Activated naive CD4-positive, alpha-beta T cell treated with anti-CD3 and anti-CD28 coated beads, Interleukin-2, amount 50 U/mL, for 16 hours (primary cell): Measurements from ENCODE around the gene IQCE.
"Not testable (repeated sequence)": the region's sequence is repeated elsewhere in the genome, so short reads cannot be mapped to it uniquely, and the experiment has no call there.

Experiments used
- DNase-seq: peaks from one replicate; pipeline ENCODE4 v3.0.0-alpha.2; 2020

Gene IQCE

DNA sequence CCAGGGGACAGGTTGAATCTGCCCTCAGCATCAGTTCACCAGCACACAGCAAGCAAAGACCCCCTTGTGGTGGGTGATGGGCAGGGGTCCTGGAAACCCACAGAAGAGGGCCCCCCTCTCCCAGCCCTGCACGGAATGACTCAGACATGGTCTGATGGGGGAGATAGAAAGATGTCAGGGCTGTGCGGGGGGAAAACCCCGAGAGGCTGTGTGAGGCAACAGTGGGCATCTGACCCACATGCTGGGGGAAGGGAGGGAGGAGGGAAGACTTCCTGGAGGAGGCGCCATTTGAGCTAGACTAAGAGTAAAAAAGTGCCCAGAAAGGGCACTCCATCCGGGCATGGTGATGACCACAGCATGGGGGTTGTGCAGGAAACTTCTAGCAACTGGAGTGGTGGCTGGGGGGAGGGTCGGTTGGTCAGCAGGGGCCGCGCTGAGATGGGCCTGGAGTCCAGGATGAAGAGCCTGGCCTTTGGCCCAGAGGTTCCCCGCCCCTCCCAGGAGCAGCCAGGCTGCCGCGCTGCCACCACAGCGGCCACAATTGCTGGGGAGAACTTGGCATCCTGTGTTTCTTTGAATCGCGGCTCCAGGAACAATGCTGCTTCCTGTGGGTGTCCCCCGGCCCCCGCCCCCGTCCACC lies 36.7 kb upstream of the IQCE start:
- DNase-seq, result peak; percentile 64

DNA sequence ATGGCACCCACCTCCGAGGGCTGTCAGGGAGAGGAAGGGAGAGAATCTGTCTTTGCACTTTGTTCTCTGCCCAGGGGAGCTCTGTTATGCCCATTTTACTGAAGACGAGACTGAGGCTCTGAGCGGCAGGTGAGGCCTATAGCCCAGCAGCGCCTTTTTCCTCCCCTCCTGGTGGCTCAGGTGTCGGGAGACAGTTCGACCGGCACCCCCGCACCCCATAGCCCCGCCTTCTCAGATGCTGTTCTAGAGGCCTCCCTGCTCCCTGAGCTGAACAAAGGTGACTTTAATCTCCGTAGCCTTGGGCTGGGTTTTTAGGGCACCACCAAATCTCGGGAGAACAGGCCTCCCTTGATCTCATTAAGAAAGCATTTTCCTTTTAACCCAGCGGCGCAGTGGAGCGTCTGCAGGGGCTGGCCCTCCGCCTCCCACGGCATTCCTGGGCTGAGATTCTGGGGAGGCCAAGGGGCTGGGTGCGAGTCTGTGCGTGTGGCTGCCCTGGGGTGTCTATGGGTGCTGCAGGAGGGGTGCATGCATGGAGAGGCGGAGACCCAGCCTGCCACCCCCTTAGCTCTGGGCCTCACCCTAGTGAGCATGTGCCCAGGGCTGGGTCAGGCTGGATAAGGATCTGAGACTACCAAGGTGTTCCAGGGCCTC lies 35.9 kb upstream of the IQCE start:
- DNase-seq, result peak; percentile 37

DNA sequence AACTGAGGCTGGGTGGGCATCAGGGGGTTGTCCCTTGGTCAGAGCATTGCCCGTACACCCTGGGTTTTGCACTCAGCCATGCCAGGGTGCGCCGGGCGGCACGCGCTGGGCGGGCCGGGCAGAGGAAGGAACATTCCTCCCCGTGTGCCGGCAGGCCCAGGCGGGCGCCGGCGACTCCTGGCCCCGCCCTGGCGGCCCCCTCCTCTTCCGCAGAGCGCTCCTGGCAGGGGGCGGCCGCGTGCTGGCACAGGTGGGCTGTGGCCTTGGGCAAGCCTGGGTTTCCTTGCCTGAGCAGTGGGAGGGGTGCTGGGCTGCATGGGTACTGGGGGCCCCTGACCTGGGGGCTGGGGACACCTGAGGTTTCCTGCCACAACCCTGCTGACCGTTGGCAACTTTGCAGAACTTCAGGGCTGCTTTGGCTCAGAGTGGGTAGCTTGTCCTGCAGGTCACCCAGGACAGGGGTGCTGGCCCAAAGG lies 35.3 kb upstream of the IQCE start:
- no peak for DNase-seq

DNA sequence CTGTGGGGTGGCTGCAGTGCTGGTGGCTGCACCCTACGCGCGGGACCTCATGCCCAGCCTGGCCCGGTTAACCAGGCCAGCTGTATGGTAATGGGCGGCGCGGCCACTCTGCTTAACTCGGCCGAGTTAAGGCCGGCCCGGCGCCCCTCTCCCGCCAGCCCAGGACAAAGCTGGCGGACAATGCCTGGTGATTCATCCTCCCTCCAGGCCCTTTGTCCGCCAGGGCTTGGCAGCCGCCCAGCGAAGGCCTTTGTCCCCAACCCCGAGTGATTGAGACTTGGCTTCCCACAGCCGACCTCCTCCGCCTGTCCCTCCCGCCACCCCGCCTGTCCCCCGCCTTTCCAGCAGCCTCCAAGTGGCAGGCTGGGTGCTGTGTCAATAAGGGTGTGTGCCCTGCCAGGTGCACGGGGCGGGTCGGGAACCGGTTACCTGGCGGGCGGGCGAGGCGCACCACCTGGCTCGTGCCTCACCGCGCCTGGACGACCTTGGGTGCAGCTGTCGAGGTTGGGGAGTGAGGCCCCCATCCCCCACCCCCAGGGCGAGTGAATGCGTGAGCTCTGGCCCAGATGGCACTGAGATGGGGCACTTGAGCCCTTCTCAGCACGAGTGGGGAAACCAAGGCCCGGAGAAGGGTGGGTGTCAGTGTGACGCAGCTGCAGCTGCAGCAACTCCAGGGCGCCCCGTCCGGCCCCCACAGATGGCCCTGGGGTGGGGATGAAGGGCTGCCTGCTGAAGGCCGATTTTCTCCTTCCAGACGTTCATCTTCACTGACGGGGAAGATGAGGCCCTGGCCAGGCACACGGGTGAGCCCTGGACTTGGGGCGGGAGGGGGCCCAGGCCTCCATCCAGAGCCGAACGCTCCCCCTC lies 34.6 kb upstream of the IQCE start:
- DNase-seq, result no peak

DNA sequence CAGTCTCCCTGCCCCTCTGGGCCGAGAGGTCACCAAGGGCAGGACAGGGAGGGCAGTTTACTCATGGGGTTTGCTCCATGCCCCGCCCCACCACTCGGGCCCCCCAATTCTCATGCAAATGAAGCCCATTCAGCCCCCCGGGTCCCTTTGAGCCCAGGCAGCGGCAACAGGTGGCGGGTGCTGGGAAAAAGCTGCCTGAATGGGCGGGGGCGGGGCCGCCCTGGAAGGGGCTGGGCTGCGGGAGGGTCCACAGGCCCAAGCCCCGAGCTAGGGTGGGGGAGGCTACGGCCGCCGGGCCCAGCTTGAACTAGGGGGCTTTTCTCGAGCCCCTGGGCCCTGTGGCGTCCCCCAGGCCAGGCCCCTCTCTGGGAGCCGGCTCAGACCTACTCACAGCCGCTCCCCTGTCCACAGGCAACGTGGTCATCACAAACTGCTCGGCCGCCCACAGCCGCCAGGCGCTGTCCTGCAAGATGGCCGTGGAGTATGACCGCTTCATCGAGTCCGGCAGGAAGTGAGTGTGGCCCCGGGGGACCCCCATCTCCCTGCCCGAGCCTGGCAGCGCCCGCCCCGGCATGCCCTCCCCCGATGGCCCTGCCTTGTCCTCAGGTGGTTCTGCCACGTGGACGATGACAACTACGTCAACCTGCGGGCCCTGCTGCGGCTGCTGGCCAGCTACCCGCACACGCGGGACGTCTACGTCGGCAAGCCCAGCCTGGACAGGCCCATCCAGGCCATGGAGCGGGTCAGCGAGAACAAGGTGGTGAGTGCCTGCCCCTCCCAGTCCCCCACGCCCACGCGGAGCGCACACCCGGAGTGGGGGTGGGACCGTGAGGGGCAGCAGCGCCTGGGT lies 33.7 kb upstream of the IQCE start:
- no peak for DNase-seq

DNA sequence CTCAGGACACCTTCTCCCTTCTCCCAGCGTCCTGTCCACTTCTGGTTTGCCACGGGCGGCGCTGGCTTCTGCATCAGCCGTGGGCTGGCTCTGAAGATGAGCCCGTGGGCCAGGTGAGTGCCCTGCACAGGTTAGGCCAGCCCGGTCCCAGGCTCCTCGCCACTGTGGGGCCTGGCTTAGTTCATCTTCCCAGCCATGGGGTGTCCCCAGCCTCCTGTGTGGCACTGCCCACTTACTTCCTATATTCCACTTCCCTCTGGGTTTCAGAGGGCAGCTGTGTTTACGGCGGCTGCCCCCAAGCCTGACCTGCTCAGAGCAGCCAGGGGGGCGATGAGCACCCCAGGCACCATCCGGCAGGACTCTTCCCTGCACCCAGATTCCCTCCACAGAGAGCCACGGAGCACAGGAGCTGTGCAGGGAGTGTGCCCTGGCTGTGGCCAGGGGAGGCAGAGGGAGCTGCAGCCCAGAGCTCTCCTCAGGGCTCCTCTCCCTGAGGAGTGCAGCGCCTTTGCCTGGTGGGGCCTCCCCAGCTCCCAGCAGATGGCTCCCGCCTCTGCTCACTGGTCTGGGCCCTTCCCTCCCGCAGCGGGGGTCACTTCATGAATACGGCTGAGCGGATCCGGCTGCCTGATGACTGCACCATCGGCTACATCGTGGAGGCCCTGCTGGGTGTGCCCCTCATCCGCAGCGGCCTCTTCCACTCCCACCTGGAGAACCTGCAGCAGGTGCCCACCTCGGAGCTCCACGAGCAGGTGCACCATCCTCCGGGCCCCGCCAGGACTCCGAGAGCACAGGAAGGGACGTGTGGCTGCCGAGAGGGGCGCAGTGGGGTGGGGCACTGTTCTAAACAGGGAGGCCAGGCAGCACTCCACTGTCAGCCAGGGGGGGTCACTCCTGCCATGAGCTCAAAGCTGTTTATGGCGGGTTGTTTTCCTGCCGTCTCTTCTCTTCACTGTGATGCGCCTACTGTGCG lies 32.8 kb upstream of the IQCE start:
- no peak for DNase-seq

DNA sequence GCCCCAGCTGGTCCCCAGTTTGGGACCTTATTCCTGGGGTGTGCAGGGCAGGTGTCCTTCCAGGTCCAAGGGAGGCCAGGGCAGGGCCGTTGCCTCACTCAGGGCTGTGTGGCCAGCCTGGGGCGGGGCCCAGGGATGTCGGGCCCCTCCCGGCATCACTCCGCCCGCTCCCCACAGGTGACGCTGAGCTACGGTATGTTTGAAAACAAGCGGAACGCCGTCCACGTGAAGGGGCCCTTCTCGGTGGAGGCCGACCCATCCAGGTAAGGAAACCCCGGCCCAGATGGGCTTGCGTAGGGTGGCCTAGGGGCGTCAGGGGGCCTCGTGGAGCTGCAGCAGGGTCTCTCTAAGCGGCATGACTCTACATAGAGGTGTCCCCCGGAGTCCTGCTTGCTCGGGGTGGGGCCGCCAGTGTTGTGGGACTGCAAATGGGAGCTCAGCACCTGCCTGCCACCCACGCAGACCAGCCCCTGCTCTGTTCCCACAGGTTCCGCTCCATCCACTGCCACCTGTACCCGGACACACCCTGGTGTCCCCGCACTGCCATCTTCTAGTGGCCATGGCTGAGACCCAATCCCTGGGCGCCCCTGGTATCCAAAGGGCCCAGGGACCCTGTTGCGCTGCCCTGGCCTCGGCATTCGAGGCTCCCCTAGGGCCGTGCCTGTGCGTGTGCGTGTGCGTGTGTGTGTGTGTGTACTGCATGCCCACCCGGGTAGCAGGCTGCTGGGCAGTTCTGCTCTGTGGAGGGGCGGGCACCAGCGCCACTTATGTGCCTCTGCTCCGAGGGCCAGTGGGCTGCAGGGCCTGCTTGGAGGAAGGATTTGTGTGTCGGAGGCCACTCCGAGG lies 31.9 kb upstream of the IQCE start:
- no peak for DNase-seq

DNA sequence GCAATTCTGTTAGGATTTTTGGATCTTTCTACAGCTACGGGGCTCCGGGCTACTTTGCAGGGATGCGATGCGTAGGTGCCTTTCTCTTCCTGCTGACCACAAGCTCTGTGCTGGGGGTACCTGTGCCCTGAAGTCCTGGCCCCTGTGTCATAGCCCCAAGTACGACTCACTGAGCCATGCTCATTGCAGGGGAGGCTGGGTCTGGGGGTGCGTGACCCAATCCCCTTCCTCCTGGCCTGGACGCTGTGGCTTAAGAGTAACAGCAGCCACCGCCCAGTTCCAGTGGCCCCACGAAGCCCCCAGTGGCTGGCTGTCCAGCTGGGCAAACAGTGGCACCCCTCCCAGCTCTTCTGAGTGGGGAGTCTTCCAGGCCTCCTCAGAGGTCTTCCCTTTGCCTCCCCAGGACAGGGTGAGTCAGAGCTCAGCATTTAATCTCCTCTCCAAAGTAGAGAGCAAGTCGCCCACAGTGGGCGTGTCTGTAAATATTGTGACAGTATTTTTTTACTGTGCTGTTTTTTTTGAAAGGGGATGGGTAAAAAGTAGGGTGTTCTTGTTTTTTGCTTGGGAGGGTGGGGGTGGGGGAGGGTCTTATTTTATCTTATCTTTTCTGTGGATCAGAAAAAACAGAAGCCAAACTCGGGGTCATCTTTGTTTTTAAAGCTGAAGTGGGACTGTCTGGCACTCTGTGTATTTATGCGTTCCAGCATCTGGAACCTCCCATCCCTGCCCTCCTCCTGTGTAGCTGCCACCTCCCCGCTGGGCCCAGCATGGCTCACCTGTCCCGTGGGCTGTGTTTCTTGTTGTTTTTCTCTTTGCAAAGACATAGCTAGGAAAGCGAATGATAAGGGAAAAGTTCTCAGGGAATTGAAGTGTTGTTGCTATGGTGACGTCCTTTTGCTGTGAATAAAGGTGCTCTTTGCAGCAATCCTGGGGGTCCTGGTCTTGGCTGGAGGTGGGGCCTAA lies 31.0 kb upstream of the IQCE start:
- peak; percentile 62 for DNase-seq

DNA sequence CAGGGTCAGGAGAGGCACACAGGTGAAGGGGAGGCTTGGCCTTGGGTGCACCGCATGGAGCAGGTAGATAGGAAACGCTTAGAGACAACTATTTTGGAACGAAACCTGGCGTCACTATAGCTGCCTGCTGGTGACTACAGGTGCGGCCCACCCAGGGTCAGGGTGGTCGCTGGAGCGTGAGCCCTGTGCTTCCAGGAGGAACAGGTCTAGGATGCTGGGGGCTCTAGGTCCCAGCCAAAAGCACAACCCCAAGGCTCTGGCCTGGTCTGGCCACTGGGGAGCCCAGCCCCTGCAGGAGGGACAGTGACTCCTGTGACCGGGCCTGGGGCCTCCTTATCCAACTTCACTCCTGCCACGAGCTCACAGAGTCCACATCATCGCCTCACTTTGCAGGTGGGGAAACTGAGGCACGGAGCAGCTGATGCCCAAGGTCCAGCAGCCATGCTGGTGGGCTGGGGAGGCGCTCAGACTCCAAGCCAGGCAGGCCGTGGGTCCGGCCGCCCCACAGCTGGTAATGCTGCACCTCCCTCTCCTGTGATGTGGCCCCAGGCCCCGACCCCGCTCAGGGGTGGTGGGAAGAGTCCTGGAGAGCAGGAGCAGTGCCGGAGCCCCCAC lies 30.2 kb upstream of the IQCE start:
- peak; percentile 11 for DNase-seq

DNA sequence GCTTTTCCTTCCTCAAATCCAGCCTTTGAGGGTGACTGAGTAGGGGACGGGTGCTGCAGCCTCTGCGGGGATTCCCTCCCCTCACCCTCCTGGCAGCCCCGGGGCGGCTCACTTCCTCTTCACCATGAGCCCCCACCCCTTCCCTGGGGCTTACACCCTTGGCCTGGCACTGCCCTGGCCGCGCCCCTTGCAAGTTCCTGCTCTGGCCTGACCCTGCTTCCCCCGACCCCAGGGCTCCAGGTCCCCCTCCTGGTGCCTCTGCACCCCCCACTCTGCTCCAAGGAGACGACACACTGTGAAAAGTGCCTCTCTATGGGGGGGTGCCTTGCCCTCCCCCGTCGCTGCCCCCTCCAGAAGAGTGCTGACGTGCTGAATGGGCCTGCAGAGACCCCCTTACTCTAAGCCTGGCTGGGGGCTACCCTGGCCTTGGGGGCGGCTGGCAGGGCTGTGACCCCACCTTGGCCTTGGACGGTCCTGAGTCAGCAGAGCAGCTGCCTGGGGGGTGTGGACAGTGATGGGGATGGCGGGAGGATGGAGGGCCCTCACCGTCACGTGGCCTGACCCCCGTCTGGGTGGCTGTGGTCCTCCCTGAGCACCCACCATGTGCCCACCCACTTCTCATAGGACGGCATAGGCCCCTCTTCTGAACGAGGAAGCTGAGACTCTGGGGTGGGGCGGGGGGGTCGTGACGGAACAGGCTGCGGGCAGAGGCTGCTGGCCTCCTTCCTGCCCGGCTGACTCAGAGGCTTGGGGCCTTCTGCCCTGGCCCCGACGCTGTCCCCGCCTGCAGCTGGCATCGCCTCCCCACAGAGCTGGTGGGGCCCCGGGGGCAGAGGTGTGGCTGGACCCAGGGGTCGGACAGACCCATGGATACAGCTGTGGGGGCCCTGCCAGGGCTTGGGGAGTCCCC lies 29.4 kb upstream of the IQCE start:
- DNase-seq, result peak; percentile 26

DNA sequence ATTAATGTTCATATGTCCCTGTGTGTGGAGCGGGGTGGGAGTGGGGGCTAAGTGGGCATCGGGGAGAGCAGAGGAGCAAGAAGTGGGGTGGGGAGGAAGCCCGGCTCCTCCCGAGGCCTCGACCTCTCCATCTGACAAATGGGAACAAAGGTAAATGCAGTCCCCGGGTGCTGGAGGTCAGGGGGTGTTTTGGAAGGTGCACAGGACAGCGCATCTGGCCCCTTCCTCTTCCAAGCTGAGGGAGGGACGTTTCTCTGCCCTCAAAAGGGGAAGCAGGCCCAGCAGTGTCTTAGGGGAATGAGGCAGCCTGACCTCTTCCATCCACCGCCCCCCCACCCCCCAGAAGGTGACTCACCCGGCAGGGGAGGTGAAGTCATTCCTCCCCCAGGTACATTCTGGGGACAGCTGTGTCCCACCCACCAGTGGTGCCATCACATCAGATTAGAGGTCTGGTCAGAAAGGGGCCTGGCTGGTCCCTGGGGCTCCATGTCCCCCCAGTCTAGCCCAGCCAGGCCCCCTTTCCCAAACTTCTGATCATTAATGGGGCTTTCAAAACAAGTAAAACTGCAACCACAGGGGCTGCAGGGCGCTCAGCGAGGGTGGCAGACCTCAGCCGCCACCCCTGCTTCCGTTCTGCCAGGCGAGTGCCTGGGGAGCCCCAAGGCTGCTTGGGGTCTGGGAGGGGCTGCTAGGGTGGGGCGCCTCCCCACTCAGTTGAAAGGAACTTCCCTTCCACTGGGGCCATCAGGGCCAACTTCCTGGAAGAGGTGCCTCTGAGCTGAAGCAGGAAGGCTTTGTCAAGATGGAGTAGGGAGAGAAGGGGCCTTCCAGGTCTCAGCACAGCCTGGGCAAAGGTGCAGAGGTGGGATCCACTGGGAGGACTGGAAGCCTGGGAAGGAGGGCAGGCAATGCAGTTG lies 28.4 kb upstream of the IQCE start:
- DNase-seq, result peak; percentile 54

DNA sequence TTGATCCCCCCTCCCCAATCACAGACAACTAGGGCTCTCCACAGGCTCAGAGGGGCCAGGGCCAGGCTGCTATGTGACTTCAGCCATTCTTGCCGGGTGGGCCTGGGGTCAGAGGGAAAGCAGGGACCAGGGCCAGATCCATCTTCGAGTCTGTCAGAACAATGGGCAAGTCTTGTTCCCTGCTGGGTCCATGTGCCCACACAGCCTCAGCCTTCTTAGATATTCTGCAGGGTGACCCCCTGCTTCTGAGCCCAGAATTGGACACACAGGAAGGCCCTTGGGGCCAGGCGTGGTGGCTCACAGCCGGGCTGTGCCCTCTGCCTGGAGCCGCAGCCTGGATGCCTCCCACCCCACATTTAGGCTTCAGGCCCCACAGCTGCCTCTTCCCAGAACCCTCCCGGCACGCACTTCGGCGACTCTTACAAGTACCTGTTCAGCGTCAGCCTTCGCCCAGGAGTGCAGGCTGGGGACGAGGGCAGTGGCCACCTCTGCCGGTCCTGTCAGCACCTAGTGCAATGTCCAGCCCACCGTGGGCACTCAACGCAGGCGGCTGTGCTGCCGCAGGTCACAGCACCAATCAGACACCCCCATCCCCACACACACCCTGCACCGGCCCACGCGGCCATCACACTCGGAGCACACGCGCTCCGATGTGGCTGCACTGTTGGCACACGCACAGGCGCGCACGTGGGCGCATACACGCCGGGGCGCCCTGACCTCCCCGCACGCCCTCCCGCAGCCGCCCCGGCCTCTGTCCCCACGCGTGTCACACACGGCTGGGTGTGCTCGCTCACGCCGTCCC lies 27.6 kb upstream of the IQCE start:
- not testable (repeated sequence) for DNase-seq

DNA sequence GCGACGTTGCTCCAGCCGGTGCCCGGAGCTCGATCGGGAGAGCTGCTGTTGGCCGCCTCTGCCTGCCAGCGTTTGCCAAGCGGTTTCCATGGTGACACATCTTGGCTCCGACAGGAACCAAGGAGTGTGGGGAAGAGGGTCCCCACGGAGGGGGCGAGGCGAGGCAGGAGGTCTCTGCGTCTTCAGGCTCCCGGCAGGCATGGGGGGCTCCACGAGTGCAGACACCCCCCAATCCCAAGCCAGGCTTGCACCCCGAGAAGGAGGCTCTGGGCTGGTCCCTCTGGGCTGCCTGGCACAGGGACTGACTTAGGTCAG lies 27.0 kb upstream of the IQCE start:
- not testable (repeated sequence) for DNase-seq

DNA sequence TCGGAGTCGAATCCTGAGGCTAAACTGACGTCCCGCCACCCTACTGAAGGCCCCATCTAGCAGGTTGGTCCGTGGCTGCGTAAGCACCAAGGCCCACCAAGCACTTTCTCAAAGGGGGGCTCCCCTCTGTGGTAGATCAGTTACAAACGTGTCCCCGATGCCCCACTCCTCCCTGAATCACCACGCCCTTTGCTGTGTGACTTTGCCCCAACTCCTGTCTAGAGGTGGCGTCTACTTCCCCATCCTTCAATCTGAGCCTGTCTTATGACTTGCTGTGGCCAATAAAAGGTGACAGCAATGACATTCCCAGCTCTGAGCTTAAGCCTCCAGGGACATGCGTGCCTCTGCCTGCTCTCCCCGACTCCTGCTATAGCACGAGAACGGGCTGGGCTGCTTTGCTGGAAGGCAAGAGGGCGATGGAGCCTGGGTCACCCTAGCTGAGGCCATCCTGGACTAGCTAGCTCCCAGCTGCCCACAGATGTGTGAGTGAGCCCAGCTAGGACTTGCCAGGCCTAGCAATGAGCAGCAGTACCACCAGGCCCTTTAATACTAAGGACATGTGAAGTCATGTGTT lies 26.5 kb upstream of the IQCE start:
- not testable (repeated sequence) for DNase-seq

DNA sequence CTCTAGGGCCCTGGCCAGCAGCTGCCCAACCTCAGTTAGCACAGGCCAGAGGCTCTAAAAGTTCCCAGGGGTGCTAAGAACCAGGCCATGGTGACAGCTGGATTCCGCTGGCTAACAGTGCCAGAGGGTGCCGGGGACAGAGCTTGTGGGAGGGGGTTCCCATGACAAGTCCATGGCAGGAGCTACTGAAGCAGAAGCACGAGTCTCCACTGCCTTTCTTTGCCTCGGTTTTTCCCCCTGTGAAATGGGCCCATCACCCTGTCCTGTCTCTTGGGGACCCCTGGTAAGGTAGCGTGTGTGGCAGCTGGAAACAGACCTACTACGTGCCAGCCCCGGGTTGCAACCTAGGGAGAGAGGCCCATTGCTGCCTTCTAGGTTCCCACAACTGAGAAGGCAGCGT lies 26.0 kb upstream of the IQCE start:
- DNase-seq, result not testable (repeated sequence)

DNA sequence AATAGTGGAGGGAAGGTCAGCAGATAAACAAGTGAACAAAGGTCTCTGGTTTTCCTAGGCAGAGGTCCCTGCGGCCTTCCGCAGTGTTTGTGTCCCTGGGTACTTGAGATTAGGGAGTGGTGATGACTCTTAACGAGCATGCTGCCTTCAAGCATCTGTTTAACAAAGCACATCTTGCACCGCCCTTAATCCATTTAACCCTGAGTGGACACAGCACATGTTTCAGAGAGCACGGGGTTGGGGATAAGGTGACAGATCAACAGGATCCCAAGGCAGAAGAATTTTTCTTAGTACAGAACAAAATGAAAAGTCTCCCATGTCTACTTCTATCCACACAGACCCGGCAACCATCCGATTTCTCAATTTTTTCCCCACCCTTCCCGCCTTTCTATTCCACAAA lies 25.2 kb upstream of the IQCE start:
- not testable (repeated sequence) for DNase-seq
